CD4-positive, alpha-beta T cell treated with Interleukin-15 for 1 hour (primary cell): ENCODE measurements around the gene ANKK1.

ENCODE experiments used
- DNase-seq: peaks from one replicate; pipeline ENCODE4 v3.0.0-alpha.2; 2020

ANKK1 gene

DNA sequence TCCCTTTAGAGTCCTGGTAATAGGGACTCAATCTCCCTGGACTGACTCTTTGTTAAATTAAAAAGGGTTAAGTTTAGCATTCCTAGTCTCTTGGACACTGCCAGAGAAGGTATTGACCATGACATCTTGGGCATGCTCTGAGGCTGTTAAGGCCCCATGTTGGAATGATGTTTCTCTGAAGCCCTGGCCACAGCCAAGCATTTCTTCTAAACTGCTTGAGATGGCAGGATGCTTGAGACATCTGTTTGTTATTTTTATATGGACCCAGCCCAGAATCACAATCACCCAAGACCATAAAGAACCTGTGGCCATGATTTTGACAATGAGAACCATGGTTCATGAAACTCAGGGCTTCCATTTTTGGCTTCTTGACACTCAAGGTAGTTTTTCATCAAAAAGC lies 5.5 kb upstream of the ANKK1 start:
- no peak for DNase-seq

DNA sequence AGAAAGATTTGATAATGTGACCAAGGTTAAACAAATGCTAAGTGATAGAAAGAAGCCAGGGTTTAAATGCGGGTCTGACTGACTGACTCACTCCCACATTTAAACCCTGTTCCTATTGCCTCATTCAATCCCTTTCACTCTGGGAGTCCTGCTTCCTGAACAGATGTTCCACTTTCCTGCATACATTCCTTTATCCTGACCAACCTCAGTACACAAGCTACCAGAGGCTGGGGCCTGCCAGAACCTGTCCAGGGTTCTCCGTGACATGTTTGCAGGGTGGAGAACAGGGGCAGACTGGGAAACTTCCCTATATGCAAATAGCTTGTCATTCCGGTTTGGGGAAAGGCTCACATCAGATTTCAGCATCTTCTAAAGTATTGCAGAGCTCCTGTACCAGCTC lies 3.0 kb upstream of the ANKK1 start:
- DNase-seq: no peak

- DNase-seq: no peak
Measured at GRCh38 chr11:113385749-113386148, 1.8 kb upstream of the ANKK1 start.

- DNase-seq: no peak
Measured at GRCh38 chr11:113386866-113387265, 713 bp upstream of the ANKK1 start.

DNA sequence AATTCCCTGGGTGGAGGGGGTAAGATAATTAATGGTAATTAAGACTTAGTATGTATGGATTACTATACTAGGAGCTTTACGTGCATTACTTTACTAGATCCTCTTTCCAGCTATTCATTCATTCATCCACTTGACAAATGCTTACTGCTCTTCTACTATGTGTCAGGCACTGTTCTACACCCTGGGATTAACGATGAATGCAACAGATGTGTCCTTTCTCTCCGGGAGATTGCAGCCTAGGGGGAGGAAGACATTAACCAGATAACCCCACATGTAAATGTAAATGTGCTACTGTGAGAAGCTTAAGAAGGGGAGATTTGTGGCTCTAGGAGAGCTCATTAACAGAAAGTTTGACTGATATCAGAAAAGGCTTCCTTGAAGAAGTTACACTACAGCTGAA lies 1.7 kb downstream of the ANKK1 start:
- DNase-seq: no peak

- no peak for DNase-seq
Measured at GRCh38 chr11:113392236-113392921, 4.8 kb downstream of the ANKK1 start.

DNA sequence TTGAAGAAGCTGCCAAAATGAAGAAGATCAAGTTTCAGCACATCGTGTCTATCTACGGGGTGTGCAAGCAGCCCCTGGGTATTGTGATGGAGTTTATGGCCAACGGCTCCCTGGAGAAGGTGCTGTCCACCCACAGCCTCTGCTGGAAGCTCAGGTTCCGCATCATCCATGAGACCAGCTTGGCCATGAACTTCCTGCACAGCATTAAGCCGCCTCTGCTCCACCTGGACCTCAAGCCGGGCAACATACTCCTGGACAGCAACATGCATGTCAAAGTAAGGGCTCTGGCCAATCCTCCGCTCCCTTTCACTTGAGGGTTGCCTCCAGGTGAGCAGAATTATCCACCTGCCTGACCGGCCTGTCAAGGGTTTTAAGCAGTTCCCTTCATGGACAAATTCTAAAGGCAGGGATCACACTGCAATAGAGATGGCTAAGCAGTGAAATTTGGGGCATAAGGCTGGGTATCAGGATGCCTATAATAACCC lies 6.0 kb downstream of the ANKK1 start:
- no peak for DNase-seq

DNA sequence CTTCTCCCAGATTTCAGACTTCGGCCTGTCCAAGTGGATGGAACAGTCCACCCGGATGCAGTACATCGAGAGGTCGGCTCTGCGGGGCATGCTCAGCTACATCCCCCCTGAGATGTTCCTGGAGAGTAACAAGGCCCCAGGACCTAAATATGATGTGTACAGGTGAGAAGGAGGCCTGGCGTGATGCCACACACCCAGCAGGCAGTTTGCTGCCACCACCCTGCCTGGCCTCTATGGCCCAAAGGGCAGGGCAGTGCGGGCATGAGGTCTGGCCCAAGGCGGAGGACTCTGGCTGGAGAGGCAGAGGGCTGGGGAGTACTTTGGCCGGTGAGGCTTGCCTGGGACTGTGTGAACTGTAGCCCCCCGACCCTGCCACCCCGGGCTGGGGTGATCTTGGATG lies 7.3 kb downstream of the ANKK1 start:
- DNase-seq: no peak

DNA sequence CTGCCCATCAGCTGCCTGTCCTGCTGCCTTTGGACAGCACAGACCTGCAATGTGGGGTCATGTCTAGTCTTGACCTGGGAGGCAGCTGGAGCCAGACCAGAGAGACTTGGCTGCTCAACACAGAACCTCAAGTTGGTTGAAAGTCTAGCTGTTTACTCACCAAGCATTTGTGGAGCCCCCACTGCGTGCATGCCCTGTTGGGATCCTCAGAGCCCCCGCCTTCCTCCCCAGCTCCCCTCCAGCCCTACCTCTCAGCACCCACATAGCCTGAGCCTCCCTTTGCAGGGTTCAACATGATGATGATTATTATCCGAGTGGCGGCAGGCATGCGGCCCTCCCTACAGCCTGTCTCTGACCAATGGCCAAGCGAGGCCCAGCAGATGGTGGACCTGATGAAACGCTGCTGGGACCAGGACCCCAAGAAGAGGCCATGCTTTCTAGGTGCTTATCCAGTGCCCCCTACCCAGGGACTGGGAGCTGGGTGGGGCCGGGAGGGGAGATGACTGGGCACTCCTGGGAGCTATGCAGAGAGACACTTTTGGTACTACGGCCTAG lies 8.3 kb downstream of the ANKK1 start:
- DNase-seq: no peak

DNA sequence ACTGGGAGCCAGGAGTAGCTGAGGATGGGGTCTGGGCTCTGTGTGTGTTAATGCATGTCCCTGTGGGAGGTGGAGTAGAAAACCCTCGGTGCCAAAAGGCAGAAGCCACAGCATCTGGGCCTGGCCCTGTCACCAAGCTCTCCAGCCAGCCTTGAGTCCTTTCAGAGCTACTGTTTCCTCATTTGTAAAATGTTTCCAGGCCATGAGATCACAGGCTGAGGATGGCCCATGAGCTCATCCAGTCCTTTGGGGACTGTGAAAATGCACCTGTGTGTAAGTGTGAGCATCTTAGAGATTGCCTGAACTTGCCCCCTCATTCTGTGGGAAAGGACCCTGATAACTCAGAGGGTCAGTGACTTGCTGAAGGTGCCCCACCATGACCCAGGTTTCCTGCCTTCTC lies 9.1 kb downstream of the ANKK1 start:
- no peak for DNase-seq

DNA sequence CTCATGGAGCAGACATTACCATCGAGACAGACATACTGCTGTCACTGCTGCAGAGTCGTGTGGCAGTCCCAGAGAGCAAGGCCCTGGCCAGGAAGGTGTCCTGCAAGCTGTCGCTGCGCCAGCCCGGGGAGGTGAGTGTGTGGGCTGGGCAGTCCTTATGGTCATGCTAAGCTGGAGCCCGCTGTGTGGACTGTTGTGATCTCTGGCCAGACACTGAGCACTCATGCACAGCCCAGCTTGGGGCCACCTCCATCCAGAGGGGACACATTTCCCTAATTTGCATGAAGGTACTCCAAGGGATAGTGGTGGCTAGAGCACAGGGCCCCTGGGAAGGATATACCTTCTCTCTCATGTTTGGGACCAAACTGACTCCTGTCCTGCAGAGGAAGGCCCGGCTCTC lies 9.6 kb downstream of the ANKK1 start:
- no peak for DNase-seq

- no peak for DNase-seq
Measured at GRCh38 chr11:113397821-113398220, 10.2 kb downstream of the ANKK1 start.

- no peak for DNase-seq
Measured at GRCh38 chr11:113398669-113399430, 11.3 kb downstream of the ANKK1 start.

DNA sequence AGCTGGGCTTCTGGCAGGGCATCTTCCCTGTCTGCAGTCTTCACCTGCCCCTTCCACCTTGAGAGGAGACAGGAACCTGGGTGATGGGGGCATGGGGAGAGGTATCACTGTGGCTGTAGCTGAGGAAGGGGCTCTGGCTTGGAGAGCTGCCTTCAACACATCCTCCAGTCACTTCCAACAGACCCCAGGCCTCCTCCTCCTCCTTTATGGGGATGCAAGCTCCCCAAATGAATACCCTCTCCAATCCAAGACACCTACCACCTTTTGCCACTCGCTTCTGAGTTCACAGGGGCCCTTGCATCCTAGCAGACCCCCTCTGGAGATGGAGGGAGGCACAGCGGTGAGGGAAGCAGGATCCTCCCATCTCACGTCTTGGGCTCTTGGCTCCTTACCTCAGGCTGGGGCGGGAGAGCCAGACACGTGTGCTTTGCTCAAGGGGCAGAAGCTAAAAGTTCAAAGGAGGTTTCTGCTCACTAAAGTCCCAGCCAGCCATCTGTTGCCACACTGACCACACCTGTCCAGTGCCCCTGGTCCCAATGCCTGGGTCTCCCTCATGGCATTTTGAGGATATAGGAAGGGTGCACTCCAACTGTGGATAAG lies 13.2 kb downstream of the ANKK1 start:
- no peak for DNase-seq

GRCh38 chr11:113401718-113402117 lies 14.1 kb downstream of the ANKK1 start:
- DNase-seq: no peak

DNA sequence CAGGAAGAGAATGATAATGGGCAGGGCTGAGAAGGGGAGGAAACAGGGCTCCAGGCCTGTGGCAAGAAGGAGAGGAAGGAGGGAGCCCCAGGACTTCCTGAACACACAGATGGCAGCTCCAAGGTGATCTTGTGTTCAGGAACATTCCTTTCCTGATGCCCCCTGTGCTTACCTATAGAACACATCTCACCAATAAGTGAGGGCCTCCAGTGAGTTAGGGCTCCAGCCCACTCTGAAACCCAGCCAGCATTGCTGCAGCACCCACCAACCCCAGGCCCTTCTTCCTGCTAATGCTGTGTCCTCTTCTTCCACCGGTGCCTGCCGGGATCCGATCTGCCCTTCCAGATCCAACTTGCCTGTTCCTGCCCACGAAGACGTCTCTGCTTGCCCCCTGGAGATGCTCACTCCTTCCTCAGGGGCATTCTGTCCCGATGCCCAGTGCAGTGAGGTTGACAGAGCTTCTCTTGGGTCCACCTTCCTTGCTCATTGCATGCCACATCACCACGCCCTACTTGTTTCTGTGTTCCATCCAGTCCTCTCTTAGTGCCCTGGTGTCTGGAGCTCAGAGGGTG lies 17.4 kb downstream of the ANKK1 start:
- no peak for DNase-seq

GRCh38 chr11:113405724-113406478 lies 18.3 kb downstream of the ANKK1 start:
- DNase-seq: no peak

DNA sequence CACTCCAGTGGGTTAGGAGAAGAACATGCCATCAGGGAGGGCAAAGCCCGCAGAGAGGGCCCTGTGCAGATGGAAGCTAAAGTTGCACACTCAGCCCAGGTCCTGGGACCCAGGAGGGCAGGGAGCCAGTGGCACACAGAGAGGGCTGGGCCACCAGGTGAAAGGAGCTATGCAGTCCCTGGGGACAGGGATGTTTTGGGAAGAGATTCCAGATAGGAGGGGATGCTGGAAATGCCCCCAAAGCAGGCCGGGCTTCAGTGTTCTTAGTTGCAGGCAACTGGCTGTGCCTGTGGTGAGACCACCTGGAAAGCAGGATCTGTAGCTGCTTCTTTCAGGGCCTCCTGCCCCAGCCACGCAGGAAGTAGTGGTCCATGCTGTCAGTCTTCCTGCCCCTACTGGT lies 19.6 kb downstream of the ANKK1 start:
- no peak for DNase-seq

- DNase-seq: no peak
Measured at GRCh38 chr11:113408206-113408605, 20.6 kb downstream of the ANKK1 start.

DNA sequence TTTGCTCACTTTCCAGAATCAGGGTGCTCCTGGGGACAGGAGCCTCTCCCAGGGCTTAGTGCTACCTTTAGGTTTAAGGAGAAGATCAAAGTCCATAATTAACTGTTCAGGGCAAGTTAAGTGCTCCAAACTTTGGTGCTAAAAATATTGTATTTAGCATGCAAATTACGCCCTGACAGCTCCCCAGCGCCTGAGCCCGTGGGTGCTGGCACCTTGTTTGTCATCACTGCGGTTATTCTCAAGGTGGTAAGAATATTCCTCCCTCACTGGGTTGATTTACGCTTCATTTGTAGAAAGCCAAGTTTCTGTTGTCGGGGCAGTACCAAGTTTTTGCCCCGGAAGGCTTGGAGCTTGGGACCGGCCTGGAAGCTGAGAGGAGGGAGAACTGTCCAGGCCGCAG lies 21.3 kb downstream of the ANKK1 start:
- DNase-seq: no peak

DNA sequence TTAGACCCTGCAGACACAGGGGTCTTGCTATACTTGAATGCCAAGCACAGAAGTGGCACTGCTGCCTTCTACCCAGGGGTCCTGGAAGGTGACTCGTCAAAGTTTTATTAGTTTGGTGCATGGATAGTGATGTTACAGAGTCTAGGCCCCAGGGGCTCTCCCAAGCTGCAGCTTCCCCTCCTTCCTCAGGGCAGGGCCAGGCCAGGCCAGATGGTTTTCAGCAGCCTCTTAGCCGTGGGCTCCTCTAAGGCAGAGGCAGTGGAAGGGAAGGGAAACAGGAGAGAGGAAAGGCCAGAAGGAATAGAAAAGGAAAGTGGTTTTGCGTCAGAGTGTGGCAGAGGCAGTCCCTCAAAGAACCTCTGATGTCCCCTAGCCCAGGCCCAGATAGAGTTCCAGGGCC lies 21.9 kb downstream of the ANKK1 start:
- DNase-seq: no peak

GRCh38 chr11:113410414-113411135 lies 23.0 kb downstream of the ANKK1 start:
- DNase-seq: no peak
